GM12878 (cell line): ENCODE measurements around the gene ARMC8. TPM values are rescaled to one million over a fixed set of nuclear protein-coding genes. Genes with fewer than 3 reads are reported as not detected.

Experiments
- ATAC-seq: fragments of 200-7000 bp; cut with Tn5 transposase; 3 replicates; pipeline ENCODE4 v1.9.1; 2020; ENCODE audit warnings: mild to moderate bottlenecking, moderate library complexity
- BruUV-seq: library from RNA; stranded (reverse); fragments of 400-500 nt; replicated peaks from 2 replicates; lab custom pipeline; 2021; lab: Mats Ljungman, UMichigan
- CTCF ChIA-PET: fragments of 300-600 bp; sonication (Branson Sonifier 250); formaldehyde crosslinking; extraction: SDS; loops from one replicate; lab custom pipeline; 2021; ENCODE audit warnings: inconsistent platforms; lab: Yijun Ruan, JAX
- POLR2A ChIA-PET: fragments of 350-600 bp; formaldehyde crosslinking; extraction: SDS; loops from one replicate; lab custom pipeline; 2021; ENCODE audit warnings: inconsistent platforms; lab: Charles Lee
- RAD21 ChIA-PET: fragments of 300-600 bp; sonication (Branson Sonifier 250); formaldehyde crosslinking; loops from one replicate; lab custom pipeline; 2023; ENCODE audit warnings: antibody characterized with exemption; ENCODE audit not compliant: unreplicated experiment; lab: Charles Lee
- SMC1A ChIA-PET: fragments of 300-600 bp; sonication (Branson Sonifier 250); formaldehyde crosslinking; loops from one replicate; lab custom pipeline; 2023; ENCODE audit not compliant: unreplicated experiment, uncharacterized antibody; lab: Charles Lee
- DNase-seq: peaks from one replicate; pipeline ENCODE4 v3.0.0-alpha.2; 2011; ENCODE audit warnings: low read depth, low spot score
- FAIRE-seq: peaks from 3 replicates; lab custom pipeline; 2011; peaks lifted over from hg19 to GRCh38; lab: Jason Lieb, UNC
- H2AFZ ChIP-seq: 2 replicates; pipeline ENCODE4 v1.6.0; 2011; ENCODE audit warnings: low read depth, low read length, control low read depth; ENCODE audit not compliant: control insufficient read depth
- H3K27ac ChIP-seq: 2 replicates; pipeline ENCODE4 v1.5.1; 2011; ENCODE audit warnings: control low read depth; ENCODE audit not compliant: control insufficient read depth, insufficient read depth
- H3K27me3 ChIP-seq, 2 experiments: replicated peaks in 1 of 2; 2 replicates each; pipeline versions ENCODE4 v1.6.0 to v1.6.1; 2011; ENCODE audit warnings: low read length in 1 of 2; ENCODE audit not compliant: control insufficient read depth in 2 of 2, insufficient read depth in 2 of 2
- H3K36me3 ChIP-seq, 2 experiments: 2 replicates each; pipeline ENCODE4 v1.5.1; 2011; ENCODE audit warnings: low read length in 1 of 2; ENCODE audit not compliant: control insufficient read depth in 2 of 2, insufficient read depth in 2 of 2
- H3K4me1 ChIP-seq: 2 replicates; pipeline ENCODE4 v1.6.1; 2011; ENCODE audit warnings: mild to moderate bottlenecking, low read length, moderate library complexity, mixed read lengths; ENCODE audit not compliant: control insufficient read depth, insufficient read depth
- H3K4me2 ChIP-seq: 2 replicates; pipeline ENCODE4 v1.6.0; 2011; ENCODE audit warnings: control low read depth; ENCODE audit not compliant: control insufficient read depth, insufficient read depth
- H3K4me3 ChIP-seq: fragments of 200-600 bp; sonication (generic); 2 replicates; pipeline ENCODE4 v1.5.1; 2016
- H3K79me2 ChIP-seq: 2 replicates; pipeline ENCODE4 v1.6.0; 2011; ENCODE audit warnings: low read length; ENCODE audit not compliant: control insufficient read depth, insufficient read depth
- H3K9ac ChIP-seq: 2 replicates; pipeline ENCODE4 v1.8.0; 2011; ENCODE audit warnings: low read length, control low read depth, mixed read lengths; ENCODE audit not compliant: control insufficient read depth, insufficient read depth
- H3K9me3 ChIP-seq: replicated peaks from 3 replicates; pipeline ENCODE4 v1.5.1; 2011; ENCODE audit warnings: mild to moderate bottlenecking, low read length; ENCODE audit not compliant: control insufficient read depth, insufficient read depth
- H4K20me1 ChIP-seq: 2 replicates; pipeline ENCODE4 v1.6.0; 2011; ENCODE audit not compliant: control insufficient read depth, insufficient read depth
- CHD4 ChIP-seq: fragments of 200-600 bp; sonication (generic); IDR thresholded peaks from 2 replicates; pipeline ENCODE4 v1.6.1; 2016; ENCODE audit warnings: mild to moderate bottlenecking
- EED ChIP-seq: sonication (generic); IDR thresholded peaks from 2 replicates; pipeline ENCODE4 v1.6.1; 2016; ENCODE audit warnings: antibody characterized with exemption, low read depth
- EZH2 ChIP-seq: IDR thresholded peaks from 2 replicates; pipeline ENCODE4 v1.6.1; 2012; ENCODE audit warnings: low read depth, mild to moderate bottlenecking, control low read depth, inconsistent platforms, low read length, borderline replicate concordance; ENCODE audit not compliant: control insufficient read depth
- RCOR1 ChIP-seq: conservative IDR thresholded peaks from 2 replicates; pipeline ENCODE4 v1.6.1; 2012; ENCODE audit warnings: low read depth, low read length, improper control_type of control experiment
- RUNX3 ChIP-seq: IDR thresholded peaks from 2 replicates; pipeline ENCODE4 v1.6.1; 2012; ENCODE audit warnings: low read length, inconsistent platforms
- TCF12 ChIP-seq: IDR thresholded peaks from 2 replicates; pipeline ENCODE4 v1.6.1; 2011; ENCODE audit warnings: low read depth, mild to moderate bottlenecking, low read length
- YBX1 ChIP-seq: fragments of 450-650 bp; IDR thresholded peaks from 2 replicates; pipeline ENCODE4 v1.6.1; 2016; ENCODE audit warnings: antibody characterized with exemption
- ZNF384 ChIP-seq: IDR thresholded peaks from 2 replicates; pipeline ENCODE4 v1.6.1; 2012; ENCODE audit warnings: low read depth, mild to moderate bottlenecking, low read length, improper control_type of control experiment, borderline replicate concordance
- WGBS: methylation state at CpG from one replicate; pipeline ENCODE4 v1.1.6; 2016; ENCODE audit warnings: low lambda C conversion rate; ENCODE audit not compliant: insufficient replicate concordance, insufficient coverage; ENCODE audit errors: missing lambda C conversion rate; 5-methylcytosine and 5-hydroxymethylcytosine counted together
- in situ Hi-C: fragments of 300-500 bp; cut with MboI; formaldehyde crosslinking; loops from 9 replicates; pipeline ENCODE4 v1.14.3; 2018; ENCODE audit warnings: mixed read lengths
- intact Hi-C: fragments of 100-400 bp; cut with micrococcal nuclease; formaldehyde crosslinking; loops from one replicate; pipeline ENCODE4 v1.14.2; 2022; ENCODE audit not compliant: unreplicated experiment
- polyA plus RNA-seq, 11 experiments: library from polyadenylated mRNA; depleted of rRNA in 4 of 11; unstranded in 6 of 11; stranded (reverse) in 5 of 11; fragments of >200 nt; fragmentation: Nextera tagmentation in 4 of 11; fragmentation: Illumina TruSeq in 1 of 11; extraction: Ambion mirVana in 4 of 11; extraction: Trizol in 1 of 11; gene quantifications; 1 replicate in 1 of 11; 2 replicates in 10 of 11; pipeline versions ENCODE4 v1.2.1 to v1.2.3, GENCODE V29; 2011 to 2016; ENCODE audit warnings: inconsistent platforms in 2 of 11, missing spikeins in 2 of 11, low read depth in 1 of 11
- total RNA-seq, 4 experiments: library from RNA; depleted of rRNA in 3 of 4; stranded (reverse); fragments of >200 nt in 3 of 4; fragmentation: Illumina TruSeq in 1 of 4; extraction: Trizol in 1 of 4; gene quantifications; 2 replicates each; pipeline versions ENCODE4 v1.2.1 to v1.2.3, GENCODE V29; 2013 to 2021

Gene ARMC8
- total and polyA plus RNA-seq, 10 of the 15 experiments (the other 5 are each of a cell fraction or from before 2014, with no cell fraction given), result 29.8 to 93.4 (median 45.3) TPM

- under 1% methylated on average over 25 of the region's 25 CpGs for WGBS
Measured at GRCh38 chr3:138186803-138187295, 252 bp upstream of the ARMC8 start.

DNA sequence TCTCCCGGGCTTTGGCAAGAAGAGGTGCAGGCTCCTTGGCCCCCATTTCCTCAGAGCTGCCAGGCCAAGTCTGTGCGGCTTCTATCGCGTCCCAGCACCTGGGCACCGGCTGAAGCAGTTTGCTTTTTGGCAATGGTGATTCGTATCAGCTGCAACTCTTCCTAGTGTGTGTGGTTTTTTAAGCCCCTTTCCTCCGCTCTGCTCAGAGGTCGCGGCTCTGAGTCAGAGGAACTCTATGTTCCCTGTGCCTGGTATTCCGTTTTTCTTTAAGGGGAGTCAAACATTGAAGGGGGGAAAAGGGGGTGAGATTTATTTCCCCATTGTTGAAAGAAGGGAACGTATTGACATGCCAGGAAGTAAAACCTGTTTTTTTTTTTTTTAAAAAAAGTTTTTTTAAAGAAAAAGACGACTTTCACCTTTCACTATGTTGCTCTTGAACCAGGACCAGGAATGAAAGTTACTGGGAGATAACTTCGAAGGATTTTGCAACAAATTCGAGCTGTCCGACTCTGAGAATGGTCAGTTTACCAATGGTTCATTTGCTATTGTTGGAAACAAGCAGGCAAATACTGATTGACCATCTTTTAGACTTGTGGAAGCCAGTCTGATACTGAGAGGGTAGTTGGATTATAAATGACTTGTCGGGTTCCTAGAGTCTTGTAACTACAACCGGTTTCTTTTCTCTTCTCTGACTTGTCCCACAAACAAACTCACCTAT, 1.1 kb downstream of the ARMC8 start:
- ChIA-PET POLR2A (interaction anchor here (0.7 to 3.2 kb wide), 2 partner anchors 9 to 15 kb away, joined by 3 to 20 read pairs; partner anchors contain the start of gene DBR1), CTCF (interaction anchor here (2.3 kb wide), 1 partner anchor 14 kb away, joined by 12 read pairs; the partner anchor contains the start of gene DBR1), RAD21 (no interaction called here), SMC1A (interaction anchor here (1.6 to 5.4 kb wide), 3 partner anchors 14 to 42 kb away, joined by 3 to 34 read pairs (median 7); partner anchors contain the start of gene DBR1)
- DNase-seq (no peak), FAIRE-seq (no peak), ATAC-seq (no peak; the same call in 2 of the 3 replicates)
- intact Hi-C loops, result loop anchor here (10.0 kb wide), 1 partner anchor 227 kb away; no protein-coding TSS in a partner anchor
- peak overlapping the region; percentile 99 for H3K27ac ChIP-seq
- TSS peak; percentile 53 for BruUV-seq
- H2AFZ ChIP-seq, result peak overlapping the region; percentile 100
- 3% methylated on average over 17 of the region's 17 CpGs for WGBS
- TF ChIP-seq EED (no peak), ZNF384 (no peak), EZH2 (no peak), RCOR1 (no peak), RUNX3 (peak; percentile 13; the same call in 1 of the 2 replicates), YBX1 (no peak)
- H3K4me1 ChIP-seq, result no peaks in the 10 kb centered on the region
- peak overlapping the region; percentile 99 for H3K9ac ChIP-seq
- H3K4me2 ChIP-seq, result peak overlapping the region; percentile 95
- H3K4me3 ChIP-seq, result peak overlapping the region; percentile 90
- no peaks in the 10 kb centered on the region for H4K20me1 ChIP-seq
- in situ Hi-C loops, result no loop called here
- no peaks in the 10 kb centered on the region for H3K27me3 ChIP-seq
- no peaks in the 10 kb centered on the region for H3K9me3 ChIP-seq
- H3K36me3 ChIP-seq, result peaks cover 0 to 6% of the 10 kb centered on the region in 2 experiments; a peak in 1 of 4 replicates
- peaks cover 52% of the 10 kb centered on the region for H3K79me2 ChIP-seq

More at GRCh38 chr3:138186803-138187295, 252 bp upstream of the ARMC8 start:
- intact Hi-C loops (loop anchor here (1.0 to 10.0 kb wide), 2 partner anchors 9 to 228 kb away; no protein-coding TSS in a partner anchor), in situ Hi-C loops (no loop called here)
- peak; percentile 84 for FAIRE-seq
- H4K20me1 ChIP-seq, result no peaks in the 10 kb centered on the region
- TF ChIP-seq CHD4, result no peak
- peak; percentile 66; the same call in 1 of the 2 replicates for TF ChIP-seq TCF12
- H3K36me3 ChIP-seq, result peaks cover 0 to 5% of the 10 kb centered on the region in 2 experiments; a peak in 1 of 4 replicates
- H2AFZ ChIP-seq, result peak overlapping the region; percentile 100
- ChIA-PET CTCF (interaction anchor here (1.3 to 2.3 kb wide), 3 partner anchors 8 to 13 kb away, joined by 4 to 12 read pairs (median 4); partner anchors contain the start of gene DBR1), POLR2A (interaction anchor here (0.6 to 3.2 kb wide), 2 partner anchors 13 to 68 kb away, joined by 5 to 20 read pairs; partner anchors contain the start of gene DBR1), RAD21 (interaction anchor here (1.3 kb wide), 1 partner anchor 13 kb away, joined by 6 read pairs; the partner anchor contains the start of gene DBR1), SMC1A (interaction anchor here (0.6 to 5.4 kb wide), 5 partner anchors 8 to 44 kb away, joined by 3 to 34 read pairs (median 3); partner anchors contain the start of gene DBR1)
- H3K27ac ChIP-seq, result peak overlapping the region; percentile 99
- peak overlapping the region; percentile 90 for H3K4me3 ChIP-seq
- H3K9me3 ChIP-seq, result no peaks in the 10 kb centered on the region
- H3K27me3 ChIP-seq, result no peaks in the 10 kb centered on the region
- no peaks in the 10 kb centered on the region for H3K4me1 ChIP-seq
- BruUV-seq, result no TSS peak
- DNase-seq, result peak; percentile 54
- H3K79me2 ChIP-seq, result peaks cover 45% of the 10 kb centered on the region
- peak; percentile 94 for ATAC-seq
- peak overlapping the region; percentile 99 for H3K9ac ChIP-seq
- peak overlapping the region; percentile 97 for H3K4me2 ChIP-seq
